ENCODE measurements around the gene NIN.

DNA sequence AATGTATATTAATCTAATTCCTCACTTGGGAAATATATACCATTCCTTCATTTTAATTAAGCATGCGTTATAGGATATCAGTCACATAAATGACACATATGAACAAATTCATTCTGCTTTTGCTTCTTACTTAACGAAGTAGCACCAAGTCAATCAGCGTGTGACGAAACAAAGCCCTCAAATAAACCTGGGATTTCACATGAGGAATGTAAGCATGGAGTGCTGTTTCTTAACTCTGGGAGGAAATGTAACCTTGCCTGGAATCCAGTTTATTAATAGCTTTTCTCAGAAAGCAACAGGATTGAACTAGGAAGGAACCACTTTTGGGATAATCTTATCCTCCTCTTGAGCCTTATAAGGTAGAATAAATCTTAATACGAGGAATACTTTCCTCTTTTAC lies 72.0 kb downstream of the NIN start:
- no peak for TF ChIP-seq CTCF (IDR thresholded peaks at IDR 0.05)
- no peak for TF ChIP-seq POLR2A (IDR thresholded peaks at IDR 0.05)
